Osteoblast (primary cell): ENCODE measurements around the gene ATP5F1B. TPM values are rescaled to one million over a fixed set of nuclear protein-coding genes. Genes with fewer than 3 reads are reported as not detected.

ENCODE experiments used
- DNase-seq: peaks from one replicate; pipeline ENCODE4 v3.0.0; 2011; ENCODE audit warnings: low spot score, mixed read lengths; ENCODE audit not compliant: insufficient read length; ENCODE audit errors: missing footprints
- H2AFZ ChIP-seq: 2 replicates; pipeline ENCODE4 v1.6.0; 2011; ENCODE audit warnings: mild to moderate bottlenecking, low read length
- H3K27ac ChIP-seq: 2 replicates; pipeline ENCODE4 v1.5.1; 2011; ENCODE audit warnings: mild to moderate bottlenecking, low read depth, low read length, moderate library complexity
- H3K27me3 ChIP-seq: 2 replicates; pipeline ENCODE4 v1.6.0; 2012; ENCODE audit warnings: mild to moderate bottlenecking, control low read depth, inconsistent platforms, low read length, moderate library complexity; ENCODE audit not compliant: insufficient read depth
- H3K36me3 ChIP-seq: 2 replicates; pipeline ENCODE4 v1.5.1; 2011; ENCODE audit warnings: mild to moderate bottlenecking, low read length, control low read depth, moderate library complexity; ENCODE audit not compliant: insufficient read depth
- H3K4me1 ChIP-seq: 2 replicates; pipeline ENCODE4 v1.5.1; 2011; ENCODE audit warnings: mild to moderate bottlenecking, low read length, control low read depth, moderate library complexity; ENCODE audit not compliant: insufficient read depth
- H3K4me2 ChIP-seq: 2 replicates; pipeline ENCODE4 v1.6.0; 2011; ENCODE audit warnings: mild to moderate bottlenecking, low read length; ENCODE audit not compliant: insufficient read depth
- H3K4me3 ChIP-seq: fragments of 200-600 bp; sonication (generic); 3 replicates; pipeline ENCODE4 v1.5.1; 2012; ENCODE audit warnings: mild to moderate bottlenecking, low read length, inconsistent platforms; ENCODE audit not compliant: insufficient read depth
- H3K79me2 ChIP-seq: 2 replicates; pipeline ENCODE4 v1.6.0; 2012; ENCODE audit warnings: mild to moderate bottlenecking, low read length, control low read depth, inconsistent platforms; ENCODE audit not compliant: insufficient read depth
- H3K9me3 ChIP-seq: 2 replicates; pipeline ENCODE4 v1.5.1; 2011; ENCODE audit warnings: low read depth, low read length, control low read depth
- H4K20me1 ChIP-seq: 2 replicates; pipeline ENCODE4 v1.6.0; 2012; ENCODE audit warnings: mild to moderate bottlenecking, low read length, control low read depth; ENCODE audit not compliant: insufficient read depth
- CTCF ChIP-seq: IDR thresholded peaks from 2 replicates; pipeline ENCODE4 v1.5.1; 2011; ENCODE audit warnings: mild to moderate bottlenecking, low read depth, low read length, moderate library complexity; ENCODE audit errors: extremely low read depth
- total RNA-seq: library from RNA; depleted of rRNA; stranded (reverse); fragments of >200 nt; gene quantifications from 2 replicates; pipeline ENCODE4 v1.2.3, GENCODE V29; 2012

ATP5F1B gene
- total RNA-seq, 1 donor: 308 TPM

DNA sequence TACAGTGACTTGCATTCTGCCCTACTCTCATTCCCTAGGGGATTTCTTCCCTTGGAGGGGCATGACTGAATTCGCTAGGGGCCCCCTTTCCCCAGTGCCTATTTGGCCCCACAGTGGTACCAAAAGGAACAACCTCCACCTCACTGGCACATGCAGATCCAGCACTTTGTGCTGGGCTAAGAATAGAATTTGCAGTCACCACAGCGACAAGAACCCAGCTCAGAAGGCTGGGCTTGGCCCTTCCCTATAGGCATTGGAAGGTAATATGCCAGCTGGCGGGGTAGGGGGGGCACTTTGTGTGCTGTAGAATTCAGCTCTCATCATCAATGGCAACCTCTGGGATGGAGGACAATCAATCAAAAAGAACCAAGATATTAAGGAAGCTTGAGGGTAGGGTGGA is 29.5 kb downstream of the ATP5F1B start:
- peaks cover 67% of the 10 kb centered on the region for H3K36me3 ChIP-seq
- peaks cover 70% of the 10 kb centered on the region for H3K79me2 ChIP-seq
- no peaks in the 10 kb centered on the region for H3K27me3 ChIP-seq
- no peak overlapping the region for H3K4me3 ChIP-seq
- no peaks in the 10 kb centered on the region for H3K9me3 ChIP-seq
- TF ChIP-seq CTCF: no peak
- peaks cover 52% of the 10 kb centered on the region for H4K20me1 ChIP-seq
- H2AFZ ChIP-seq: no peak overlapping the region
- no peak for DNase-seq
- no peak overlapping the region for H3K4me2 ChIP-seq
- no peaks in the 10 kb centered on the region for H3K4me1 ChIP-seq
- H3K27ac ChIP-seq: no peak overlapping the region

- H3K36me3 ChIP-seq: peaks cover 78% of the 10 kb centered on the region
- peaks cover 46% of the 10 kb centered on the region for H4K20me1 ChIP-seq
- no peak overlapping the region for H3K27ac ChIP-seq
- H3K79me2 ChIP-seq: peaks cover 59% of the 10 kb centered on the region
- no peaks in the 10 kb centered on the region for H3K9me3 ChIP-seq
- no peak for TF ChIP-seq CTCF
- no peaks in the 10 kb centered on the region for H3K4me1 ChIP-seq
- no peak for DNase-seq
- no peak overlapping the region for H3K4me3 ChIP-seq
- no peak overlapping the region for H2AFZ ChIP-seq
- H3K27me3 ChIP-seq: no peaks in the 10 kb centered on the region
- H3K4me2 ChIP-seq: no peak overlapping the region
Observed at GRCh38 chr12:56614627-56615026, 31.2 kb downstream of the ATP5F1B start.

DNA sequence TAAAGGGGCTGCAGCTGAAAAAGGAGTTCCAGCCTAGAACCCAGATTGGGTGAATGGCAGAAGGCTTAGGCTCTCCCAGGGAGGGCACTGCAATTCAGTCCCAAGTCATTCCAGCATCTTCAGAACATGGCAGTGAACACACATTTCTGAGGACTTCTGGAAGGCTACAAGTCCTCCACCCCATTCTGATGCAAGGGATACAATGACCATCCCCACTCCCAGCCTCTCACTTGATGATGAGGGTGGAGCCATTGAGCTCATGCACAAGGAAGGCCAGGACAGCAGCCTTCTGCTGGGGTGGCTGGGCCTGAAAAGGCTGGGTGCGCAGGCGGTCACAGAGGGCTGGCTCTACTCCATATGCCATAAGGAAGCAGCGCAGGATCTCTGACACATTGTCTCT is 41.4 kb downstream of the ATP5F1B start:
- Histone ChIP-seq H3K4me2 (no peak overlapping the region), H3K9me3 (no peaks in the 10 kb centered on the region), H3K4me1 (no peaks in the 10 kb centered on the region), H3K27ac (no peak overlapping the region), H4K20me1 (peaks cover 3% of the 10 kb centered on the region), H3K27me3 (no peaks in the 10 kb centered on the region), H3K36me3 (peaks cover 90% of the 10 kb centered on the region), H3K4me3 (no peak overlapping the region), H3K79me2 (peaks cover 2% of the 10 kb centered on the region), H2AFZ (no peak overlapping the region)
- DNase-seq: no peak
- TF ChIP-seq CTCF: no peak

- no peak for DNase-seq
- peaks cover 3% of the 10 kb centered on the region for H4K20me1 ChIP-seq
- no peak overlapping the region for H3K27ac ChIP-seq
- no peak for TF ChIP-seq CTCF
- no peak overlapping the region for H3K4me2 ChIP-seq
- H3K27me3 ChIP-seq: no peaks in the 10 kb centered on the region
- H3K36me3 ChIP-seq: peaks cover 100% of the 10 kb centered on the region
- no peak overlapping the region for H3K4me3 ChIP-seq
- H3K79me2 ChIP-seq: peaks cover 2% of the 10 kb centered on the region
- no peak overlapping the region for H2AFZ ChIP-seq
- H3K4me1 ChIP-seq: no peaks in the 10 kb centered on the region
- no peaks in the 10 kb centered on the region for H3K9me3 ChIP-seq
Observed at GRCh38 chr12:56602239-56602638, 43.5 kb downstream of the ATP5F1B start.
